Activated T-cell treated with anti-CD3 and anti-CD28 coated beads for 4 hours (primary cell): Measurements from ENCODE around the gene RNF166.

Experiments used
- DNase-seq: peaks from one replicate; pipeline ENCODE4 v3.0.0-alpha.2; 2020

RNF166 gene

GRCh38 chr16:88723507-88723887 is 17.3 kb upstream of the RNF166 start:
- DNase-seq: no peak

DNA sequence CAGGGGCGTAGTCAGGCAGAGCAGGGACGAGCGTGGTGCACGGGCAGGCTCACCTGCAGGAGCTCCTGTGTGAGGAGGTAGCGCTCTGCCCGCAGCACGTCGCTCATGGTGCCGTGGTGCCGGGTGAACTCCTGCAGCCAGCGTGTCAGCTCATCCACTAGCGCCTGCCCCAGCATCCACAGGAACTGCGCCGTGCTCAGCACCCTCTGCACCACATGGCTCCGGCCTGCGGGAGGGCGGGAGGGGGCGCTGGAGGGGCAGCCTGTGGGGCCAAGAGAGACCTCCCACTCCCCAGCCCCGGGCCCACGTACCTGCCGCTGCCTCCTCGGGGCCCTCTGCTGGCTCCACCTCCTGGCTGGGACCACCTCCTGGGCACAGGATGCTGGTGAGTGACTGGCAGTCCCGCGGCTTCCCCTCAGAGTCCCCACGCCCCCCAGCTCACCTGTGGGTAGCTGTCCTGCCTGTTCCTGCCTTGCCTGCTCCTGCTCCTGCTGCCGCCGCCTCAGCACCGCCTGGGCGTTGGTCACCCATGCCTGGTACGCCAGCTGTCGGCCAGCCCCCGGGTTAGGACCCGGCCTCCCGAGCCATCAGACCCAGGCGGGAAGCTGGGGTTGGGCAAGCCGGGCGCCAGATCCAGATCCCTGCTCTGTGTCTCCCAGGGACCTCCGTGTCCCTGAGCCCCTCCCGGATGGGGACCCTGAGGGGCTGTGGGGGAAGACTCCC is 16.7 kb upstream of the RNF166 start:
- DNase-seq: no peak

DNA sequence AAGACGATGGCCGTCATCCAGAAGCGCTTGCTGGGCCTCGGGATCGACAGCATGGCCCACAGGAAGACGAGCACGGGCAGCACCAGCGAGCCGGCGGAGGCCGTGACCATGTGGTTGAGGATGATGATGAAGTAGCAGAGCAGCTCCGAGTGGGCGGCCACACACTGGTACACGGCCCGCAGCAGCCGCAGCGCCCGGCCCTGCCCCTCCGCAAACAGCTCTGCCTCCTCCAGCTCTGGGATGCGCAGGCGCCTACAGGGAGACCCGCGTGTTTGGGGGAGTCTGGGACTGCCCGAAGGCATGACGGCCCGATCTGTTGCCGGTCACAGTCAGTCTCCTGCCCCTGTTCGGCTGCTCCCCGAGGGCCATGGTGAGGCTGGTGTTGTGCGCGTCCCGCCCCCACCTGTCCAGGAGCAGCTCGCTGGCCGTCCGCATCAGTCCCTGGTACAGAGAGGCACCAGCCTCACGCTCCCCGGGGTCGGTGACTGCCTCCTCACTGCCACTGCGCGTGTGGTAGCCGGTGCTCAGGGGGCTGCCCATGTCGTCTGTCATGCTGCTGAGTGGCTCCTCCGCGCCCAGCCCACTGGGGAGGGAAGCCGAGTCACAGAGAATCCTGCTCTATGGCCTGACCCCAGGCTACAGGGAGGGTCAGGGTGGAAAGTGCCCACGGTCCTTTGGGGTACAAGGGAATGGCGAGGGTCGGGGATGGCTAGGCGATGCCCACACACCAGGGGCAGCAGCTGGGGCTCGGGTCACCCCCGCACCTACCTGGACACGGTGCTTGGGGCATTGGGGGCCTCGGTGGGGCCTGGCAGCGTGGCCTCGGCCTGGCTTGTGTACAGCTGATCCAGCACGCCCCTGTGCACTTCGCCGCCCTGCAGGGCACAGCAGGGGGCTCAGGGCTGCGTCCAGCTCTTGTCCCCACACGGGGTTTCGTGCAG is 15.9 kb upstream of the RNF166 start:
- DNase-seq: no peak

GRCh38 chr16:88721236-88721635 is 15.0 kb upstream of the RNF166 start:
- no peak for DNase-seq

GRCh38 chr16:88720396-88720970 is 14.3 kb upstream of the RNF166 start:
- DNase-seq: no peak

- DNase-seq: no peak
Measured at GRCh38 chr16:88719933-88720296, 13.7 kb upstream of the RNF166 start.

DNA sequence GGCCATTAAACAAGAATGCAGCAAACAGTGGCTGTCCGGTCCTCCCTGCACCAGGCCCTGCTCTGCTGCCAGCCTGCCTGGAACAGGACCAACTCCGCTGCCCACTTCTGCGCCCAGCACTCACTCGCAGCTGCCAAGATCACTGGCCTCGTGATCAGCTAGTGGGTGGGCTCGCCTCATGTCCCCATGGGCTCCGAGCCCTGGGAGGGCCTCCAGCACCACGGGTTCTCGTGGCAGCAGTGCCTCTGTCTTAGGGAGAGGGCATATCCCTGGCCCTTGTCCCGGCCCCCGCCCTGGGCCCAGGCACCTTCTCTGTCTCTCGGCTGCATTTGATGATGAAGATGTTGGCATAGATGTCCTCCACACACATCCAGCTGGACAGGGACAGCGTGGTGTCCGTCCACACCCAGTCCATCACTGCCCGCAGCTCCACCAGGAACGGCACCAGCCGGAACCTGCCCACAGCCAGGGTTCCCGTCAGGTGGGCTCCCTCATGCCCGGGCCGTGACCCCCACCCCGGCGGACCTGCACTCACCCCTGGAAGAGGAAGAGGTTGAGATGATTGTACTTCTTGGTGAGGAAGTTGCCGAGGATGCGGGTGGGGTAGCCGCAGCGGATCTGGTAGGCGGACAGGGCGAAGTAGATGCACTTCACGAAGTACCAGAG is 13.2 kb upstream of the RNF166 start:
- DNase-seq: no peak

- DNase-seq: no peak
Measured at GRCh38 chr16:88718178-88718577, 12.0 kb upstream of the RNF166 start.

- DNase-seq: no peak
Measured at GRCh38 chr16:88716601-88717001, 10.4 kb upstream of the RNF166 start.

- DNase-seq: no peak
Measured at GRCh38 chr16:88716201-88716600, 10.0 kb upstream of the RNF166 start.

GRCh38 chr16:88715312-88716190 is 9.3 kb upstream of the RNF166 start:
- no peak for DNase-seq

DNA sequence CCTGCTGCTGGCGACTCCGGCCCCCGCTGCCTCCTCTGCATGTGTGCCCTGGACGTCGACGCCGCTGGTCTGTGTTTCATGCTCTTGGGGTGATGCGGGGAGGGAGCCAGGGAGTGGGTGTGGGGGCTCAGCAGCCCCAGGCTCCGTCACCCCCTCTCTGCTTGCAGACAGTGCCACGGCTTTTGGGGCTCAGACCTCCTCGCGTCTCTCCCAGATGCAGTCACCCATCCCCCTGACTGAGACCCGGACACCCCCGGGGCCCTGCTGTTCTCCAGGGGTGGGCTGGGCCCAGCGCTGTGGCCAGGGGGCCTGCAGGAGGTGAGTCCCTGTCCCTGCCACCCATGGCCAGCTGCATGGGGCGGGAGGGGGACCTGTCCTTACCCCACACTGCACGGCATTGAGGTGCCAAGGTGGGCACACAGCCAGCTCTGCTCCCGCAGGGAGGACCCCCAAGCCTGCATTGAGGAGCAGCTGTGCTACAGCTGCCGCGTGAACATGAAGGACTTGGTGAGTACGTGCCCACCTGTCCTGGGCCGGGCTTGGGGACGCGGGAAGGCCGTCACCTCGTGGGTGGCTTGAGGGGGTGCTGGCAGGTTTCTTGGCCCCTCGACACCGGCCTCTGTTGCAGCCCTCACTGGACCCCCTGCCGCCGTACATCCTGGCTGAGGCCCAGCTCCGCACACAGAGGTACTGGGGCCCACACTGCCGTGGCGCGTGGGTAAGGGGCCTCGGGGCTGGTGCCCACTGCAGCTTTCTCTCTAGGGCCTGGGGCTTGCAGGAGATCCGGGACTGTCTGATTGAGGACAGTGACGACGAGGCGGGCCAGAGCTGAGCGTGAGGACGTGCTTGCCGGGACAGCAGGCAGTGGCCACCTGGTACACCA is 8.5 kb upstream of the RNF166 start:
- no peak for DNase-seq

GRCh38 chr16:88713568-88714419 is 7.6 kb upstream of the RNF166 start:
- no peak for DNase-seq

GRCh38 chr16:88713054-88713453 is 6.8 kb upstream of the RNF166 start:
- no peak for DNase-seq

- no peak for DNase-seq
Measured at GRCh38 chr16:88712362-88712979, 6.3 kb upstream of the RNF166 start.

DNA sequence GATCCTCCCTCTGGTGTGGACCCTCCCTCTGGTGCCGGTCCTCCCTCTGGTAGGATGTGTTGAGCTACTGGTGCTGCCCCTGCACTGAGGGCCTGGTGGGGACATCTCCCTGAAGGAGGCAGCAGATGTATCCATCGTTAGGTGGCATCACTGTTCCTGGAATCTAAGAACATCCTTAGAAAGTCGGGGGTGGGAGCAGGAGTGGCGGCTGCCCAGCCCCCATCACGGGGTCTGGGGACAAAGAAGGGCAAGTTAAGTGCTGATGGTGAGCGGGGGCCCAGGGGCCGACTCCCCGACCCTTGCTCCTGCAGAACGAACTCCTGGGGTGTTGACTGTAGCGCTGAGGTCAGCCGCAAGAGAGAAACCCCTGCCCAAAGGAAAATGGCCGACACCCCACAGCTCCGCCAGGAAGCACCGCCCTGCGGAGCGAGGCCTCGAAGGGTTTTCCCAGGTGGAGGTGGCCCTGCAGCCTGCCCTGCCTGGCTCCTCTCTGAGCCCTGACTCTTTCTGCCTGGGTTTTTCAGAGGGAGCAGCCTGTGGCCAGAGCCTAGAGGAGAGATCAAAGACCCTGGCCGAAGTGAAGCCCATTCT is 5.6 kb upstream of the RNF166 start:
- DNase-seq: no peak

GRCh38 chr16:88710556-88710955 is 4.3 kb upstream of the RNF166 start:
- DNase-seq: no peak

- no peak for DNase-seq
Measured at GRCh38 chr16:88706965-88707826, 988 bp upstream of the RNF166 start.
